GM18511 (cell line): Measurements from ENCODE around the gene GET4.

Source experiments
- ATAC-seq: cut with Tn5 transposase; IDR thresholded peaks from one replicate; pipeline ENCODE4 v1.9.1; 2021; ENCODE audit warnings: mild to moderate bottlenecking, moderate library complexity; ENCODE audit not compliant: unreplicated experiment

Gene GET4

DNA sequence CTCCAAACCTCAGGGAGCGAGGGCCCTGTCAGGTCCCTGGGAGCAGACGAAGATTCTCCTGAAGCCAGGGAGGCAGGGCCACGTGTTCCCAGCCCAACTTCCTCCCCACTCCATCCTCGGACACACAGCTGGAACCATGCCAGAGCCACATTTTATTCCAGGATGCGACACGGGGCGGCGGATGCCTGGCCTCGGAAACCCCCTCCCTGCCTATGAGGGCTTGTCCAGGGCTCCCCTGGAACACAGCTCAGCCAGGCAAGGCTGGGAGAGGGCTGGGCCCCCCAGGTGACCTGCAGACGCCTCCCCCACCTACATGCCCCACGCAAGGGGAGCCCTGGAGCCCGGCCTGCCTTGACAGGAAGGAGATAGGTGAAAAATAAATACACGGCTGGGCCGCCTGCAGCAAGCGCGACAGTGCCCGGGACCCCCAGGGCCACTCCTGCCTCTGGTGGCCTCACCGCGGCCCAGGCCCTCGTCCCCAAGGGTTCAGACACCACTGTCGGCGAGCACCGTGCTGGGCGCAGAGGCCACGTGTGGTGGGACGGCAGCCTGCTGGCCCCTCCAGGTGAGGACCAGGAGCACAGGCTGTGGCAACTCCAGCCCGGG lies 21.5 kb downstream of the GET4 start:
- no peak for ATAC-seq

DNA sequence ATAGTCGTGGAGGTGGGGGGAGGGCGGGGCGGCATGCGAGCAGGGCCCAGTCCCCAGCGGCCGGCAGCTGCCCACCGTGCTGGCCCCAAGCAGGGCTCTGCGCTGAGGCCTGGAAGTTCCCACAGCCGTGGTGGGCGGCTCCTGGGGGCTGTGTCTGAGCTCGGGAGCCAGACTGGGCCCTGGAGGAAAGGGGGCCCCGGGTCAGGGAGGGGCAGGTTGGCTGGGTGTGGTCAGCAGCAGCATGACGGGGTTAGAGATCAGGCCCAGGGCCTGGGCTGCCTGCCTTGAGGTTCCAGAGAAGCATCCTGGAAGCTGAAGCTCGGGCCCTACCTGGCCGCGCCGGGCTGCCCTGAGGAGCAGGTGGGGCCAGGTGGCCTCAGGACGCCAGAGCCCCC lies 22.1 kb downstream of the GET4 start:
- ATAC-seq, result no peak

DNA sequence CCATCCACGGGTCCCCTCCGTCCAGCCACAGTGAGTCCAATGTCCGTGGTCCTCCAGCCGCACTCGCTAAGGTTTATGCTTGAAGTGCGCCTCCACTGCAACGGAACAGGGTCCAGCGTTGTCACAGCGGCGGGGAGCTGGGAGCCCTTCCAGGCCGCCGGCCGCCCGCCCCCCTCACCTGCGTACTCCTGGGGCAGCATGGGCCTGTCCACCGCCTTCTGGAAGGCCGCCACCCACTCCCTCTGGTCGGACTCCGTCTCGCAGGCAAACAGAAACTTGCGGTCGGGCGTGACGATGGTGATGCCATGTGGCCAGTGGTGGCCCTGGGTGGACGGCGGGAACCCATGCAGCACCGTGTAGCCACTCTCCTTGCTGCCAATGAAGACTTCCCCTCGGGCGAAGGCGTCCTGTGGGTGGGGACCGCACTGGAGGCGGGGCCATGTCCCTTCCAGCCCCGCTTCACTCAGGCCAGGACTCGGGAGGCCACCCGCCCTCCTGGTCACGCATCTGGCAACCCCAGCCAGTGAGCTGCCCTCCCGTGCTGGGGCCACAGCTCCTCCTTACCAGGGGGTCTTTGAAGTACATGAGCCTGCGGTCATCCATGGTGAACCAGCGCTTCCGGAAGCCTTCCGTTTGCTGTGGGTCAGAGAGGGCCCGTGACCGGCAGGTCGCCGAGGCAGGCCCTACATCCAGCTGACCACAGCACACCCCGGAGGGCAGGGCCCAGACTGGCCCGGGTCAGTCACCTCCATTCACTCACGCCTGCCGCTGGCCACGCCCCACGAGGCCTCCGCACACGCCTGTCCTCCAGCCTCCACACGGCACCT lies 22.7 kb downstream of the GET4 start:
- no peak for ATAC-seq

DNA sequence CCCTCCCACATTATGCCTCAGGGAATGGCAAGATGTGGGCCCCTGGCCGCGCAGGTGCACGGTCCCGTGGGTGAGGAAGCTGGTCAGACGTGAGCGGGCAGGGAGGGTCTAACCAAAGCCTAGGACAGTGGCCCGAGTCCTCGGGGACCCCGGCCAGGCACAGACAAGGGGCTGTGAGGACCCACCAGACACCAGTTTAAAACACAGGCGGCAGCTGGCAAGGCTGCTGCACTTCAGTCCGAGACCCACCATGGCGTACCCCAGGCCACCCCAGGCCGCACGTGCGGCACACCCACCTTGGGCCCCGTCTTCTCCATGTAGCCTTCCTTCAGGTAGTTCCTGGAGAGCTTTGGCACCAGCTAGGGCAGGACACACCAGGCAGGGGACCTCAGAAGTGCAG lies 23.5 kb downstream of the GET4 start:
- no peak for ATAC-seq

DNA sequence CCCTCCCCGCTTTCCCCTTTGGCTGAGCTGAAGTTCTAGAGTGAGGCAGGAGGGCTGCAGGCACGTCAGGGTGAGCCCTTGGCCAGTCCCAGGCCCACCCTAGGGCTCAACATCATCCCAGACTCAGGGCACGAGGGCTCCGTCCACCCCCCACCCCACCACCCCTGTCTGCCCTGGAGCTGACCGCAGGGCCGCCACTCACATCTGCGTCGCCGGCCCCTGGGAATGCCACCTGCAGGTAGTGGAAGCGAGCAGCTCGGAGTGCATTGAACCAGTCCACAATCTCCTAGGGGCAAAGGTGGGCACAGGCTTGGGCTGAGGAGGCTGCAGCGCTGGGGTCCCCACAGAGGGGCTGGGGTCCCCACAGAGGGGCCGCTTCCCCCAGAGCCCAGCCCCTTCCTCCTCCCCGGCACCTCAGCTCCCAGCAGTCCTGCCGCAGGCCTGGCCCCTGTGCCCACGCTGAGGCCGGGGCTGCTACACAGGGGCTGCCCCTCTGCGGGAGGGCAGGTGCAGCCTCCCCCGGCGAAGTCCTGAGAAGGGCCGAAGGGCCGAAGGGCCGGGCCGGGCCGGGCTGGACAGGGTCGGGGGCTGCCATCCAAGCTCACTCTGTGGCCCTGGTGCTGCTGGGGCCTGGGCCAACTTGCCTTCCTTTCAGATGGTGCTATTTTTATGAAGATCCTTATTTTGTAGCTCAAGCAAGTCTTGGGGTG lies 24.1 kb downstream of the GET4 start:
- no peak for ATAC-seq

DNA sequence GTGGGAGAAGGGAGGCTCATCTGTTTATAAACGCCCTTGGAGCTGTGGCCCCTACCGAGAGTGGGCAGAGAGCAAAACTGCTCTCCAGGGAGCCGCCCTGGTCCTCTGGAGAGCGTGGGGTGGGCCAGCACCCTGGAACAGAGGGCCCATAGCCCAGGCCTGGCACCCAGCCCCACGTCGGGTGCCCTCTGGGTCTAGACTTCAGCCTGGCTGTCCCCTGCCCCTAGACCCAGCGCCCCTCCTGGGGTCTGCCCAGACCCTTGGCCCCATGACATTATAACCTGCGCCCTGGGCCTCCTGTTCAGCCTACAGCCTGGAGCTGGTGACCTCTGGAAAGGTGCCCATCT lies 24.7 kb downstream of the GET4 start:
- no peak for ATAC-seq

DNA sequence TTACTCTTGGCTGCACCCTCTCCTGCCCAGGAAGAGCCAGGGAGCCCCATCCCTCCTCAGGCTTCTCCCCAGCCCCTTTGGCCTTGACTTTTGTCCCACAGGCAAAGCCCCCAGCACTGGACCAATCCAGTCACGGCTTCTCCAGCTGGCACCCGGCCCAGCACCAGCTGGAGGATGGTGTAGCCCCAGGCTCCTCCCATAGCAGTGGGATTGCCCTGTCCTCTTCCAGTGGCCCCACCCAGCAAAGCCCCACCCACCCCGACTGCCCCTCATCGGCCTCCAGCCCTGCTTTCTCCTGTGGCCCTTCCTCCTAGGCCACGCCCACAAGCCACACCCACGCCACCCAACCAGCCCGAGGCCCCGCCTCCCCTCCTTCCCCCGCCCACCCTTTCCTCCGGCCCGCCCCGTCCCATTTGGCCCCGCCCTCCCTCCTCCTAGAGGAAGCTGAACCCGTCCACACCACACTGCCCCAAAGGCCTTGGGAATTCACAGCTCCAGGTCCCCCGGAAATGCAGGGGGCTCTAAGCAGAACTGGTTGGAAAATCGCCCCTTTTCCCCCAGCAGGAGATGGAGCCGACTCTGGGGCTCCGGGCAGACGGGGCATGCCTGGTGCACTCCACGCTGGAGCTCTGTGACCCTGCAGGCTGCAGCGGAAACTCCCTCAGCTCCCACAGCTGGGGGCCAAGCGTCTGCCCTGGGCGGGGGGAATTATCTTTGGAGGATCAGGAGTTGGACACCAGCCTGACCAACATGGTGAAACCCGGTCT lies 25.2 kb downstream of the GET4 start:
- no peak for ATAC-seq

DNA sequence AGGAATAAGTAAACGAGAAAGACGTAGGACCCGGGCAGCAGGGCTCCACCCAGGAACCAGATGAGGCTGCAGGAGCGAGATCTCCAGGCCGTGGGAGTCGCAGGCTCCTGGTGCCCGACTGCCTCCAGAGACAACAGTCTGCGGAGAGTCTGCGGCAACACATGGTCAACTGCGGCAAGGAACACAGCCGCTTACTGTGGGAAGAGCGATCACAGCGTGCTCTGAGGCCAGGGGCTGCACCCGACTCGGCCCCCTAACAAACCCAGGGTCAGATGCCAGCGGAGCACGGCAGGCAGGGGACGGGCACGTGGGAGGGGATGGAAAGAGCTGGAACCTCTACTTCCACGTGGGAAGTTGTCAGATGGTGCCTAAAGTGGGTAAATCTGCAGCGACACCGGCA lies 26.6 kb downstream of the GET4 start:
- no peak for ATAC-seq

DNA sequence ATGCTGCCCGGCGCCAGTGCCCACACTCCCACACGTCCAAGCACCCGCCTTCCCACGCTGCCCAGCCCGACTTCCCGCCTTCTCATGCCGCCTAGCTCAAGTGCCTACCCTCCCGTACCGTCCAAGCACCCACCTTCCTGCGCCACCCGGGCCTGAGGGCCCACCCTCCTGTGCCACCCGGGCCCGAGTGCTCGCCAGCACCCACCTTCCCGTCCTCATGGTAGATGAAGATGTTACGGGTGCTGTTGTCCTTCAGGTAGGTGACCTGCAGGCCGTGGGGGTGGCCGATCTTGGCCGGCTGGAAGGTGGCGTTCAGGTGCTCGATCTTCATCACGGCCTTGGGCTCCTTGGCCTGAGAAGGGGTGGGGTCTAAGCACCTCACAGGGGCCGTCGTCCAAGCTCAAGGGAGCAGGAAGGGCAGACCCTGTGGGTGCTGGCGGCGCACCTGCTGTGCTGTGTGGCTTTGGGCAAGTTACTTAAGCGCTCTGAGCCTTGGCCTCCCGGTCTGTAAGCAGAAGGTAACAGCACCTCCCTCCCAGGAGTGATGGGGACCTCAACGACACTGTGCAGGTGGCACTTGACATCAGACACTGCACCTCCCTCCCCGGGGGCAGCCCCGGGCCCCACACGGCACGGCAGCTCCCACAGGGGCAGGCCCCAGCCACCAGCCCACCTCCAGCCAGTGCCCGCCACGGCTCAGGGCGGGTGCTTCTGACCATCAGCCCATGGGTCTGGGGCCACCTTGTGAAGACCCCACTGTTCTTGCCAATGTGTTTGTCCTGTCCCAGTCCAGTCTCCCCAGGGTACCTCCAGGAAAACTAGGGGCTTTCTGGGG lies 27.8 kb downstream of the GET4 start:
- ATAC-seq, result no peak

DNA sequence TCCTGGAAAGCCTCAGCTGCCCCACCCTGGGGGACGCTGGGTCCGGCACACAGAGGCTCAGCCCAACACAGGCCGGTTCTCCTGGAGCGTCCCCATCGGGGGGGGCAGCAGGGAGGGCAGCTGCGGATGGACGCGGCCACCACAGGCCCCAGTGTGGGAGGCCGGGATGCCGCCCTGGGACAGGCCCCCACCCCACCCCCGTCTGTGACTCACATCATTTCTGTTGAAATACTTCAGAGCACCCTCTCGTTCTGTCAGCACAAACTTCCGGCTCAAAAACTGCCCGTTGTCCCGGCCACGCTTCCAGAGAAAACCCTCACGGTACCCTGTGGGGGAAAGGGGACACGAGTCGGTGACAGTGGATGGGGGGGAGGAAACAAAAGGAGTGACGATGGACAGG lies 28.5 kb downstream of the GET4 start:
- ATAC-seq, result no peak

DNA sequence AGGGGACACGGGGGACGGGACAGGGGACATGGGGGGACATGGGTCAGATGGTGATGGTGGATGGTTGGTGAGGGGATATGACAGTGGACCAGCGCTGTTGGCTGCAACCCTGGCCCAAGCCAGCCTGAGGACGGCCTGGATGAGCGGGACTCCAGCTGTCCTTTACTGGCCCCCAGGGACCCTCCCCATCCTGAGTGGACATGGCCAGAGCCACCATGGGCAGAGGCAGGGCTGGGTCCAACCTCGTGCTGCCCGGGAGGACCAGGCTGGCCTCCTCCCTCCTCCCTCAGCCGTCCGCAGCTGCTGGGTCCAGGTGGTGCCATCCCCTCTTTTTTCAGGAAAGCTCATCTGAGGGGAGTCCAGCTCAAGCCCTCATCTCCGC lies 30.4 kb downstream of the GET4 start:
- ATAC-seq, result no peak

DNA sequence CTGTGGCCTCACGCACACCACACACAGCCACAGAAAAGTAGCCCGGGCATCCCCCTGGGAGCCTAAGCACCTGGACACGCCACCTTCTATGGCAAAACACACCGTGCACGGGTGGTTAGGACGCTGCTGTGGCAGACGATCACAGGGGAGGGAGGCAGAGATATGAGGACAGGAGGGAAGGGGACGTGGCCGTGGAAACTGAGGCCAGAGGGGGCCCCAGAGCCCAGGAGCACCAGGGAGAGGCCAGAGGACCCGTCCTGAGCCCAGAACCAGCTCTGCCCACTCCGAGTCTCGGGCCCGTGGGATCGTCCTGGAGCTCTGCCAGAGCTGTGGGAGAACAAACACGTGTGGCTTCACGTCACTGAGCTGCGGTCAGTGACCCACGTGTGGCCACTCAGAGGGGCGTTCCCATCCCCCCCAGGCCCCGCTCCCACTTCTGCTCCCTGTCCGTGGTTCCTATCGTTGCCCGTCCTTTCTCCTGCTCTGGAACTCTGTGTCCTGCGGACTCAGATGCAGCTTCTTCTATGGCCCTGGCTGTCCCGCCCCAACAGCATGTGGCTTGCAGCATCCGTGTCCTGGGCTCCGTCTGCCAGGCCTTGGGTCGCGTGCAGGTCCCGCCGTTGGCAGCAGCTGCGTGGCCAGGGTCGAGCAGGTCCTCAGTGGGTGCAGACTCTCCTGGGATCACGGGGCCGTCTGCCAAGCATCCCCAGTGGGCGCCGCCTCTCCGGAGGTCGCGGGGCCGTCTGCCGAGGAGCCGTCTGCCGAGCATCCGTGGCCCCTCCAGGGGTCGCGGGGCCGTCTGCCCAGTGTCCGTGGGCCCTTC lies 31.0 kb downstream of the GET4 start:
- no peak for ATAC-seq

DNA sequence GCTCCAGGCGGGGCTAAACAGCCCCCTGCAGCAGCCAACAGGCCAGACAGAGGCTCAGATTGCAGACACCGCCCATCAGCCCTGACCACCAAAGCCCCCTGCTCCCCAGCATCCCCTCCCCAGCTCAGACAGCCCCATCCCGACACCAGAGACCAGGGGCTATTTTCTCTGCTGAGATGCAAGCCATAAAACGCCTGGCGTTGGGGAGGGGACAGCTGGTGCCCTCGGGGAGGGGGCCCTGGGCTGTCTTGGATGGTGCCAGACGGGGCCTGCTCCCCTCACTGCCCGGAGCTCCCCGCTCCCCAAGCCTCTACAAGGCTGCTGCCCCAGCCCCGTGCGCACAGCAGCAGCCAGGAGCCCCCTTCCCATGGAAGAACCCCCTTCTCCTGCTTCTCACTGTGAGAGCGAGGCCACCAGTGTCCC lies 31.8 kb downstream of the GET4 start:
- ATAC-seq, result no peak

DNA sequence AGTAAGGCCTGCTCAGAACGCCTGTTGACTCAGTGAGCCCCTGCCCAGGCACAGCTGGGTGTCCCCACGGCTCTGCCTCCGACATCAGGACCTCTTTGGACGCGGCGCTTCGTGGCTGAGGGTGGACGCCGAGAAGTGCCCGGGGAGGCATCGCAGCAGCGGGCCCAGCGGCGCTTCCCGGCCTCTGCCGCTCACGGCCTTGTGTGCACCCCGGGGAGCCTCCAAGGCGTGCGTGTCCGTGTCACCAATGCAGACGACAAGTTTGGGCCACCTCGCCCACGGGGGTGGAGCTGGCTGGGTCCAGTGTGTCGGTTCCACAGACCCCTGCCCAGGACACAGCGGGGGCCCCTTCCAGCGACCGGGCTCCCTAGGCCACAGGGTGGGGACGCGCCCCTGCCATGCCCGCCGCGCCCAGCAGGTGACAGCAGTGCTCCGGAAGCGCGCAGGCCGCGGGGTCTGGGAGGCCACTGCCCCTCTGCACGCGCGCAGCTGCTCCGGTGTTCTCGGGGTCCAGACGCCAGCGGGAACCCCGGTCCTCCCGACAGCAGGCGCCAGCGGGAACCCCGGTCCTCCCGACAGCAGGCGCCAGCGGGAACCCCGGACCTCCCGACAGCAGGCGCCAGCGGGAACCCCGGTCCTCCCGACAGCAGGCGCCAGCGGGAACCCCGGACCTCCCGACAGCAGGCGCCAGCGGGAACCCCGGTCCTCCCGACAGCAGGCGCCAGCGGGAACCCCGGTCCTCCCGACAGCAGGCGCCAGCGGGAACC lies 32.4 kb downstream of the GET4 start:
- peak; percentile 85 for ATAC-seq

DNA sequence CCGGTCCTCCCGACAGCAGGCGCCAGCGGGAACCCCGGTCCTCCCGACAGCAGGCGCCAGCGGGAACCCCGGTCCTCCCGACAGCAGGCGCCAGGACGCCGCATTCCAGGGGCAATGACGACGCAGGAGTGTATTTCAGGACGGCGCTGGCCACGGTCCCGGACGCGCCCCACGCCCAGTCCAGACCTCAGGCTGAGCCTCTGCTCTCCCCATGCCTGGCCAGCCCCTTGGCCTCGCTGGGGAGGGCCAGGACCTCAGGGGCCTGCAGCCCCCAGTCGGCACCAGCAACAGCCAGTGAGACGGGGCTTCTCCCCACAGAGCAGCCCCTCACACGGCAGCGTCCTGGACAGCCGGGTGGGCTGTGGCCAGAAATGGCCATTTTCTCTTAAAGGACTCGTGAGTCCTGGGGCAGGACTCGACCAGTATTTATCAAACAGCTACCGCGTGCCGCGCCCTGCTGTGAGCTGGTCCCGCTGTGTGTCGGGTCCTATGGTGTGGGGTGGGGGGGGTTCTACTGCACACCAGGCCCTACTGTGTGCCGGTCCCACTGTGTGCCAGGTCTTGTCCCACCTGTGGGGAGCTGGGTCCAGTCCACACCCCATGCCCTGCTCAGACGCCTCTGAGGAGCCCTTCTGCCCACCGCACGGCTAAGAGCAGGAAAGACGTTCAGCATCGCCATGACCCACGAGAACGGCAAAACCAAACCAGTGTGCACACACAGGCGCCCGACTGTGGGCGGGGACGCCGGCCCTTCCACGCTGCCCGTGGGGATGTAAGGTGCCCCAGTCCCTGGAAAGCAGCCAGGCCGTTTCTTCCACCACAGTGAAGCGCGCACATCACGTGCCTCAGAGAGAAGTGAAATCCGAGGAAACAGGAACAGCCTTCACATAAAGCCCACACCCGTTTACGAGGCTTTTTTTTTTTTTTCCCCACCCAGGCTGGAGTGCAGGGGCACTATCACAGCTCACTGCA lies 33.3 kb downstream of the GET4 start:
- no peak for ATAC-seq

DNA sequence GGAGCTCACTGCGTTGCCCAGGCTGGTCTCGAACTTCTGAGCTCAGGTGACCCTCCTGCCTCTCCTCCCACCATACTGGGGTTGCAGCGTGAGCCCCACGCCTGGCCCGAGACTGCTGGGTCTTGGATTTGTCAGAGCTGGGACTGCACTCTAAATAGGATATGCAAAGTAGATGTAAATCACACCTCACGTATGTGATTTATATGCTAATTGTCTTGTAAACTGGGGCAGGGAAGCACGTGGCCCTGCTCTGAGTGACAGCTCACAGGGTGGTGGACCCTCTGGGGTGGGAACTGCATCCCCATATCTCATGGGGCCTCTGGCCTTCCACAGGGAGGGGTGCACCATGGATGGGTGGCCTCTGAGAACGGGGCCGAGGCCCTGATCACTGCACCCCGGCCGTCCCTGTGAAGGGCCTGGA lies 34.1 kb downstream of the GET4 start:
- no peak for ATAC-seq

DNA sequence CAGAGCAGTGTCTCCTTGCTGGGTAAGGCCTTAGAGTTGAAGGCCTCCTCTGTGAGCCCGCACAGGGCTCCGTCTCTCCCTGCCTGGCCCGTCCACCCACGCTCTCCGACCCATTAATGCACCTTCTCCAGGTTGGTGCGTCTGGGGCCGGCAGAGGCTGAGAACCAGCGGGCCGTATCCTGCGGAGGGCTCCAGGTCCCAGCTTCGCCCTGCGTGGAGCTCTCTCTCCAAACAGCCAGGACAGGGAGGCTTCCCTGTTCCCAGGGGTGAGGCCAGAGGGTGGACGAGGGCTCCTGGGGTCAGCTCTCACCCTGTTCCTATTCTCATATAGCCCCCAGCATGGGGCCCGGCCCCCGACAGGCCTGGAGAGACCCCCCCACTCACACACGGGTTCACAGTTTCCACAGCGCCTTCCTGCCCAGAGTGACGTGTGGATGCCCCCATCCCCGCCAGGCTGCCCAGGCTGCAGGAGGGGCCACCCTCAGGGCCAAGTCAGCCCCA lies 34.6 kb downstream of the GET4 start:
- ATAC-seq, result no peak
